NCI-H1105 (cell line): Measurements from ENCODE around the gene TRIM56.
"Not testable (repeated sequence)": the region's sequence is repeated elsewhere in the genome, so short reads cannot be mapped to it uniquely, and the experiment has no call there.

ENCODE experiments used
- DNase-seq: peaks from one replicate; lab custom pipeline; 2025; lab: John Stamatoyannopoulos, UW

The TRIM56 gene, protein sequence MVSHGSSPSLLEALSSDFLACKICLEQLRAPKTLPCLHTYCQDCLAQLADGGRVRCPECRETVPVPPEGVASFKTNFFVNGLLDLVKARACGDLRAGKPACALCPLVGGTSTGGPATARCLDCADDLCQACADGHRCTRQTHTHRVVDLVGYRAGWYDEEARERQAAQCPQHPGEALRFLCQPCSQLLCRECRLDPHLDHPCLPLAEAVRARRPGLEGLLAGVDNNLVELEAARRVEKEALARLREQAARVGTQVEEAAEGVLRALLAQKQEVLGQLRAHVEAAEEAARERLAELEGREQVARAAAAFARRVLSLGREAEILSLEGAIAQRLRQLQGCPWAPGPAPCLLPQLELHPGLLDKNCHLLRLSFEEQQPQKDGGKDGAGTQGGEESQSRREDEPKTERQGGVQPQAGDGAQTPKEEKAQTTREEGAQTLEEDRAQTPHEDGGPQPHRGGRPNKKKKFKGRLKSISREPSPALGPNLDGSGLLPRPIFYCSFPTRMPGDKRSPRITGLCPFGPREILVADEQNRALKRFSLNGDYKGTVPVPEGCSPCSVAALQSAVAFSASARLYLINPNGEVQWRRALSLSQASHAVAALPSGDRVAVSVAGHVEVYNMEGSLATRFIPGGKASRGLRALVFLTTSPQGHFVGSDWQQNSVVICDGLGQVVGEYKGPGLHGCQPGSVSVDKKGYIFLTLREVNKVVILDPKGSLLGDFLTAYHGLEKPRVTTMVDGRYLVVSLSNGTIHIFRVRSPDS

GRCh38 chr7:101085162-101085964 lies at the start of gene TRIM56:
Gene TRIM56 (plus strand): TSS chr7:101085481. CDS start chr7:101087313, 1,832 bp downstream.
- DNase-seq = peak; percentile 70

DNA sequence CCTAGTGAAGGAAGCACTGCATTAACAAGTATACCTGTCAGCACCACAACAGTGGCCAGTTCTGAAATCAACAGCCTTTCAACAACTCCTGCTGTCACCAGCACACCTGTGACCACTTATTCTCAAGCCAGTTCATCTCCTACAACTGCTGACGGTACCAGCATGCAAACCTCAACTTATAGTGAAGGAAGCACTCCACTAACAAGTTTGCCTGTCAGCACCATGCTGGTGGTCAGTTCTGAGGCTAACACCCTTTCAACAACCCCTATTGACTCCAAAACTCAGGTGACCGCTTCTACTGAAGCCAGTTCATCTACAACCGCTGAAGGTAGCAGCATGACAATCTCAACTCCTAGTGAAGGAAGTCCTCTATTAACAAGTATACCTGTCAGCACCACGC lies 49.3 kb upstream of the TRIM56 start:
- no peak for DNase-seq

- DNase-seq = not testable (repeated sequence)
Measured at GRCh38 chr7:101041283-101041682, 44.0 kb upstream of the TRIM56 start.

DNA sequence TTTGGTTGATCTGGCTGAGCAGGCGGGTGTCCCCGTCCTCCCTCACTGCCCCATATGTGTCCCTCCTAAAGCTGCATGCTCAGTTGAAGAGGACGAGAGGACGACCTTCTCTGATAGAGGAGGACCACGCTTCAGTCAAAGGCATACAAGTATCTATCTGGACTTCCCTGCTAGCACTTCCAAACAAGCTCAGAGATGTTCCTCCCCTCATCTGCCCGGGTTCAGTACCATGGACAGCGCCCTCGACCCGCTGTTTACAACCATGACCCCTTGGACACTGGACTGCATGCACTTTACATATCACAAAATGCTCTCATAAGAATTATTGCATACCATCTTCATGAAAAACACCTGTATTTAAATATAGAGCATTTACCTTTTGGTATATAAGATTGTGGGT lies 26.9 kb upstream of the TRIM56 start:
- DNase-seq = no peak

GRCh38 chr7:101059620-101059942 lies 25.7 kb upstream of the TRIM56 start:
- no peak for DNase-seq

GRCh38 chr7:101060992-101061391 lies 24.3 kb upstream of the TRIM56 start:
- no peak for DNase-seq

- DNase-seq = not testable (repeated sequence)
Measured at GRCh38 chr7:101064176-101064550, 21.1 kb upstream of the TRIM56 start.

- not testable (repeated sequence) for DNase-seq
Measured at GRCh38 chr7:101065162-101065561, 20.1 kb upstream of the TRIM56 start.

DNA sequence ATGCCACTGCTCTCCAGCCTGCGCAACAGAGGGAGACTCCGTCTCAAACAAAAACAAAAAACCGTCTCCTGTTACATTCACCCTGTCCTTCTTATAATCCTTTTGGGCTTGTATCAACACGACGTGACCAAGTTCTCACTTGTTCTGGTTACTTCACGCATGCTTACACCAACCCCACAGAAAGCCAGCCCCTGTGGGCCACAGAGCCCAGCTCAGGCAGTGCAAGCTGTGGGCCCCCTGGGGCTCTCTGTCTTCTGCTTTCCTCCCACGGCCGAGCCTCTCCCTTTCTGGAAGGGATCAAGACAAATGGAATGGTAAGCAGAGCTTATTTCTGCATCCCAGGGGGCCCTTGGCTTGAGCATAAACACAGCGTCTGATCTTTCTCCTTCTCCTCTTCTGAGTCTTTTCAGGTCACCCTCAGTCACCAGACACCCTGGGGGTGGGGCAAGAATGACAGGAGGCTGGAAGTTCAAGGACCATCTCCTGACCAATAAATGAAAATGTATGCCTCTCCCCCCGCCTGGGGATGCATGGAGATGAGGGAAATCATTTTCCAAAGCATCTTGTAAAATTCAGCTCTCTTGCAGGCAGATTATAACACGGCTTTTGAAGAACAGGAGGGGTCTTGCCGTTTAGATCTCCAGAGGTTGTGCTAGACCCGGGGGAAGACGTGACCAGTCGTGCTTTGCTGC lies 19.0 kb upstream of the TRIM56 start:
- DNase-seq = no peak

GRCh38 chr7:101066833-101067177 lies 18.5 kb upstream of the TRIM56 start:
- no peak for DNase-seq

GRCh38 chr7:101068401-101068800 lies 16.9 kb upstream of the TRIM56 start:
- no peak for DNase-seq

DNA sequence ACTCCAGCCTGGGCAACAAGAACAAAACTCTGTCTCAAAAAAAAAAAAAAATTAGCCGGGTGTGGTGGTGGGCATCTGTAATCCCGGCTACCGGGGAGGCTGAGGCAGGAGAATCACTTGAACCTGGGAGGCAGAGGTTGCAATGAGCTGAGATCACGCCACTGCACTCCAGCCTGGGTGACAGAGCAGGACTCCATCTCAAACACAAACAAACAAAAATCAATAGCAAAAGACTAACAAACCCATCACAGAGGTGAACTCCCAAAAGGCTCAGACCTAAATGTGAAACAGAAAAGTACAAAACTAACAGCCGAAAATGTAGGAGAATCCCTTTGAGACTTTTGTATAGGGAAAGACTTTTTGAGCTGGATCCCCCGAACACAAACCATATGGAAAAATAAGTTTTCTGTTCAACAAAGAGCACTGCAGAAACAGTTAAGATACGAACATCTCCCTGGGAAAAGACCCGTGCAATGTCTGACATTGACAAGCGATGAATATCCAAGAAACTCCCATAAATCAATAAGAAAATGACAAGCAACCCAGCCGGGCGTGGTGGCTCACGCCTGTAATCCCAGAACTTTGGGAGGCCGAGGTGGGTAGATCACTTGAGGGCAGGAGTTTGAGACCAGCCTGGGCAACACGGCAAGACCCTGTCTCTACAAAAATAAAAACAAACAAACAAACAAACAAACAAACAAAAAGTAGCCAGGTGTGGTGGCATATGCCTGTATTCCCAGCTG lies 13.7 kb upstream of the TRIM56 start:
- not testable (repeated sequence) for DNase-seq

- no peak for DNase-seq
Measured at GRCh38 chr7:101075646-101076045, 9.6 kb upstream of the TRIM56 start.

DNA sequence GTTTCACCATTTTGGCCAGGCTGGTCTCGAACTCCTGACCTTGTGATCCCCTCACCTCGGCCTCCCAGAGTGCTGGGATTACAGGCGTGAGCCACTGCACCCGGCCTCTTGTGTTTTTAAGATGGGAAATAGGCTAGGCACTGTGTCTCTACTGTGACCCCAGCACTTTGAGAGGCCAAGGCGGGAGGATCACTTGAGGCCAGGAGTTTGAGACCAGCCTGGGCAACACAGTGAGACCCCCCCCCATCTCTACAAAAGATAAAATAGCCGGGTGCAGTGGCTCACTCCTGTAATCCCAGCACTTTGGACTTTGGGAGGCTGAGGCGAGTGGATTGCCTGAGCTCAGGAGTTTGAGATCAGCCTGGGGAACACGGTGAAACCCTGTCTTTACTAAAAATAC lies 9.1 kb upstream of the TRIM56 start:
- DNase-seq = not testable (repeated sequence)

- DNase-seq = peak; percentile 73
Measured at GRCh38 chr7:101077303-101078086, 7.8 kb upstream of the TRIM56 start.

DNA sequence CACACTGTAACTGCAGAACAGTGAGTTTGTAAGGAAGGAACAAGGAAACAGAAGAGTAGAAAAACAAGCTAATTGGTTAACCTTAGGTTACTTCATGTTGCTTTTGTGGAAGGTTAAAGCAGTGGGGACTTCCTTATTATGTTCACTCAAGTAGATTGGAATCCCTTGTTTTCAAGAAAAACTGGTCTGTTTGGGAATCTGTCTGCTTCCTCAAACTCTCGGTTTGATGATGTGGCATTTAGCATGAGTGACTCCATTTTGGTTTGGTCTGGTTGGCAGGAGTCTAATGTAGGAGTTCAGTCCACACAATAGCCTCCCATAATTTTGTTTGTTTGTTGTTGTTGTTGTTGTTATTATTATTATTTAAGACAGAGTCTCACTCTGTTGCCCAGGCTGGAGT lies 3.8 kb upstream of the TRIM56 start:
- DNase-seq = no peak

DNA sequence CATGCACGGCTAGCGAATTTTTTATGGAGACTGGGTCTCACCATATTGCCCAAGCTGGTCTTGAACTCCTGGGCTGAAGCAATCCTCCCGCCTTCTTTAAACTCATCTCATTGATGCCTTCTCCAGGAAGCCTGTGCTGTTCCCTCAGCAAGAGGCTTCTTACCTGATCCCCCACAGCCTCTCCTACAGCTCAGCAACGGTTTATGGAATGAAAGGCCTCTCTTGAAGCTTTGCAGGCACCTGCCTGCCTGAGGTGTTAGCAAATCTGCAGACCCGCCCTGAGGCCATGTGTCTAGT lies 468 bp upstream of the TRIM56 start:
- no peak for DNase-seq

GRCh38 chr7:101087334-101088068 lies 2.2 kb downstream of the TRIM56 start:
- no peak for DNase-seq

DNA sequence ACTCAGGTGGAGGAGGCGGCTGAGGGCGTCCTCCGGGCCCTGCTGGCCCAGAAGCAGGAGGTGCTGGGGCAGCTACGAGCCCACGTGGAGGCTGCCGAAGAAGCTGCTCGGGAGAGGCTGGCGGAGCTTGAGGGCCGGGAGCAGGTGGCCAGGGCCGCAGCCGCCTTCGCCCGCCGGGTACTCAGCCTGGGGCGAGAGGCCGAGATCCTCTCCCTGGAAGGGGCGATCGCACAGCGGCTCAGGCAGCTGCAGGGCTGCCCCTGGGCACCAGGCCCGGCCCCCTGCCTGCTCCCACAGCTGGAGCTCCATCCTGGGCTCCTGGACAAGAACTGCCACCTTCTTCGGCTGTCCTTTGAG lies 2.8 kb downstream of the TRIM56 start:
- DNase-seq = no peak

GRCh38 chr7:101088858-101089529 lies 3.7 kb downstream of the TRIM56 start:
- no peak for DNase-seq
